H1 (cell line): ENCODE measurements around the gene TGOLN2. TPM values are rescaled to one million over a fixed set of nuclear protein-coding genes. Genes with fewer than 3 reads are reported as not detected.
A peak's percentile ranks its signal among the peaks of the same experiment; 100 is the strongest.

Source experiments
- BRCA1 ChIP-seq: IDR thresholded peaks from 2 replicates; pipeline ENCODE4 v1.6.1; 2012; ENCODE audit warnings: low read depth, low read length, improper control_type of control experiment
- EZH2 ChIP-seq: fragments of 200-600 bp; sonication (generic); IDR thresholded peaks from 2 replicates; pipeline ENCODE4 v1.7.1; 2012; ENCODE audit warnings: low read depth, mild to moderate bottlenecking, moderate library complexity, low read length, inconsistent platforms; ENCODE audit not compliant: severe bottlenecking
- HDAC6 ChIP-seq: IDR thresholded peaks from one replicate; pipeline ENCODE4 v1.7.1; 2012; ENCODE audit warnings: low read depth, mild to moderate bottlenecking, inconsistent platforms, low read length, moderate library complexity
- POLR2AphosphoS5 ChIP-seq: IDR thresholded peaks from 2 replicates; pipeline ENCODE4 v1.6.1; 2011; ENCODE audit warnings: low read depth, low read length
- RAD21 ChIP-seq, 2 experiments: IDR thresholded peaks in 1 of 2; conservative IDR thresholded peaks in 1 of 2; 2 replicates each; pipeline ENCODE4 v1.6.1; 2011; ENCODE audit warnings: low read depth in 2 of 2, low read length in 2 of 2, improper control_type of control experiment in 1 of 2, inconsistent platforms in 1 of 2, mild to moderate bottlenecking in 1 of 2, moderate library complexity in 1 of 2
- RXRA ChIP-seq: IDR thresholded peaks from 2 replicates; pipeline ENCODE4 v1.6.1; 2011; ENCODE audit warnings: low read depth, mild to moderate bottlenecking, low read length, moderate library complexity; ENCODE audit not compliant: insufficient read depth
- SAP30 ChIP-seq: fragments of 300-600 bp; sonication (generic); IDR thresholded peaks from 2 replicates; pipeline ENCODE4 v1.7.1; 2012; ENCODE audit warnings: low read length, moderate library complexity, mild to moderate bottlenecking, inconsistent platforms; ENCODE audit not compliant: insufficient read depth, insufficient replicate concordance
- SIN3A ChIP-seq, 2 experiments: IDR thresholded peaks in 1 of 2; conservative IDR thresholded peaks in 1 of 2; 2 replicates each; pipeline ENCODE4 v1.6.1; 2011 to 2012; ENCODE audit warnings: low read length in 2 of 2, improper control_type of control experiment in 1 of 2, low read depth in 1 of 2, mild to moderate bottlenecking in 1 of 2
- polyA plus RNA-seq, 7 experiments: library from polyadenylated mRNA; depleted of rRNA in 3 of 7; stranded (reverse) in 5 of 7; unstranded in 2 of 7; fragments of >200 nt in 5 of 7; fragments of 200-250 nt in 2 of 7; gene quantifications; 1 replicate in 5 of 7; 2 replicates in 1 of 7; 4 replicates in 1 of 7; pipeline versions ENCODE4 v1.2.1 to v1.2.3, GENCODE V29; 2011 to 2013; ENCODE audit warnings: missing spikeins in 2 of 7, mixed read lengths in 2 of 7
- total RNA-seq: library from RNA; stranded (reverse); fragmentation: NEBNext Ultra II Directional; extraction: Animal tissue kit (Norgen Biotek cat#: 25700); gene quantifications from 2 replicates; pipeline ENCODE4 v1.2.1, GENCODE V29; 2021
- TF ChIP-seq, protein P1 (sequence below): fragments of 300-600 bp; sonication (generic); IDR thresholded peaks from 2 replicates; pipeline ENCODE4 v1.7.1; 2012; ENCODE audit warnings: low read length, moderate library complexity, mild to moderate bottlenecking, inconsistent platforms; ENCODE audit not compliant: insufficient replicate concordance

TGOLN2 gene
- total and polyA plus RNA-seq, 2 of the 8 experiments (the other 6 are each of a cell fraction or from before 2014, with no cell fraction given), result 33.9 to 38.9 TPM

DNA sequence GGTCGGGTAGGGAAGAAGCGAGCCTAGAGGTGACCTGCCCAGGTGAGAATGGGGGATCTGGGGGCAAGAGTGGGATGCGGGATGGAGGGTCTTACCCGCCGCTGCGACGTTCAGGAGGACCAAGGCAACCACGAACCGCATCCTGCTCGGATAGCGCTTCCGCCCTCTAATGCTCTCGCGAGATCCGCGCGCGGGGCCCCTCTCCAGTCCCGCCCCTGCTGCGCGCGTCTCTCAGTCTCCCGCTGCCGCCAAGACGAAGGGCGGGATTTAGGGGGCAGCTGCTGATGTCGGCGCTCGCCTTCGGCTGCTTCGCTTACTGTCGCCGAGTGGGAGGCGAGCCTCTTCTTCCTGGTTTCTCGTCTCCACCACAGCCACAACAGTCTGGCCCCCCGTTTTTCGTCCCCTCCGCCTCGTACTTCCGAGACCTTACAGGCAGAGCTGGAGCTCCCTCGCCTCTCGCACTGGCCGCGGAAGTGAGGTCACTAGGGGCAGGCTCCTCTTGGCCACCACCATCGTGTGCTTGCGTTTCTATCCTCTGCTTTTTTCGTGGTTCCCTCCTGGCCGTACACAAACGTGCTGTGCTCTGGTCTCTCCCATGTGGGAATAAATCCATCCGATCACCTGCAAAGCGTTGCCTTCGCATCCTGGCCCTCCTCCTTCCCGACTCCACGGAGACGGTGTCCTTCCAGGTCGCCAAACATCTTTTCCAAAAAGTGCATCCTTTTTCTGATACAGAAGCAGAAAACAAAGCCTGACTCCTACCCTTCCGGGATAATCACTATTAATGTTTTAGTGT lies at the start of gene TGOLN2 (continued):
- TF ChIP-seq SIN3A (conservative IDR thresholded peaks at IDR 0.05 in 1 of 2, IDR thresholded peaks at IDR 0.05 in 1 of 2; ENCODE audit: low read depth in 1 of 2, low read length in 2 of 2), result peak; percentile 54 to 66; a peak in 1 of 4 replicates
- peak; percentile 98 for TF ChIP-seq POLR2AphosphoS5
- TF ChIP-seq EZH2, result no peak
- TF ChIP-seq, protein P1, sequence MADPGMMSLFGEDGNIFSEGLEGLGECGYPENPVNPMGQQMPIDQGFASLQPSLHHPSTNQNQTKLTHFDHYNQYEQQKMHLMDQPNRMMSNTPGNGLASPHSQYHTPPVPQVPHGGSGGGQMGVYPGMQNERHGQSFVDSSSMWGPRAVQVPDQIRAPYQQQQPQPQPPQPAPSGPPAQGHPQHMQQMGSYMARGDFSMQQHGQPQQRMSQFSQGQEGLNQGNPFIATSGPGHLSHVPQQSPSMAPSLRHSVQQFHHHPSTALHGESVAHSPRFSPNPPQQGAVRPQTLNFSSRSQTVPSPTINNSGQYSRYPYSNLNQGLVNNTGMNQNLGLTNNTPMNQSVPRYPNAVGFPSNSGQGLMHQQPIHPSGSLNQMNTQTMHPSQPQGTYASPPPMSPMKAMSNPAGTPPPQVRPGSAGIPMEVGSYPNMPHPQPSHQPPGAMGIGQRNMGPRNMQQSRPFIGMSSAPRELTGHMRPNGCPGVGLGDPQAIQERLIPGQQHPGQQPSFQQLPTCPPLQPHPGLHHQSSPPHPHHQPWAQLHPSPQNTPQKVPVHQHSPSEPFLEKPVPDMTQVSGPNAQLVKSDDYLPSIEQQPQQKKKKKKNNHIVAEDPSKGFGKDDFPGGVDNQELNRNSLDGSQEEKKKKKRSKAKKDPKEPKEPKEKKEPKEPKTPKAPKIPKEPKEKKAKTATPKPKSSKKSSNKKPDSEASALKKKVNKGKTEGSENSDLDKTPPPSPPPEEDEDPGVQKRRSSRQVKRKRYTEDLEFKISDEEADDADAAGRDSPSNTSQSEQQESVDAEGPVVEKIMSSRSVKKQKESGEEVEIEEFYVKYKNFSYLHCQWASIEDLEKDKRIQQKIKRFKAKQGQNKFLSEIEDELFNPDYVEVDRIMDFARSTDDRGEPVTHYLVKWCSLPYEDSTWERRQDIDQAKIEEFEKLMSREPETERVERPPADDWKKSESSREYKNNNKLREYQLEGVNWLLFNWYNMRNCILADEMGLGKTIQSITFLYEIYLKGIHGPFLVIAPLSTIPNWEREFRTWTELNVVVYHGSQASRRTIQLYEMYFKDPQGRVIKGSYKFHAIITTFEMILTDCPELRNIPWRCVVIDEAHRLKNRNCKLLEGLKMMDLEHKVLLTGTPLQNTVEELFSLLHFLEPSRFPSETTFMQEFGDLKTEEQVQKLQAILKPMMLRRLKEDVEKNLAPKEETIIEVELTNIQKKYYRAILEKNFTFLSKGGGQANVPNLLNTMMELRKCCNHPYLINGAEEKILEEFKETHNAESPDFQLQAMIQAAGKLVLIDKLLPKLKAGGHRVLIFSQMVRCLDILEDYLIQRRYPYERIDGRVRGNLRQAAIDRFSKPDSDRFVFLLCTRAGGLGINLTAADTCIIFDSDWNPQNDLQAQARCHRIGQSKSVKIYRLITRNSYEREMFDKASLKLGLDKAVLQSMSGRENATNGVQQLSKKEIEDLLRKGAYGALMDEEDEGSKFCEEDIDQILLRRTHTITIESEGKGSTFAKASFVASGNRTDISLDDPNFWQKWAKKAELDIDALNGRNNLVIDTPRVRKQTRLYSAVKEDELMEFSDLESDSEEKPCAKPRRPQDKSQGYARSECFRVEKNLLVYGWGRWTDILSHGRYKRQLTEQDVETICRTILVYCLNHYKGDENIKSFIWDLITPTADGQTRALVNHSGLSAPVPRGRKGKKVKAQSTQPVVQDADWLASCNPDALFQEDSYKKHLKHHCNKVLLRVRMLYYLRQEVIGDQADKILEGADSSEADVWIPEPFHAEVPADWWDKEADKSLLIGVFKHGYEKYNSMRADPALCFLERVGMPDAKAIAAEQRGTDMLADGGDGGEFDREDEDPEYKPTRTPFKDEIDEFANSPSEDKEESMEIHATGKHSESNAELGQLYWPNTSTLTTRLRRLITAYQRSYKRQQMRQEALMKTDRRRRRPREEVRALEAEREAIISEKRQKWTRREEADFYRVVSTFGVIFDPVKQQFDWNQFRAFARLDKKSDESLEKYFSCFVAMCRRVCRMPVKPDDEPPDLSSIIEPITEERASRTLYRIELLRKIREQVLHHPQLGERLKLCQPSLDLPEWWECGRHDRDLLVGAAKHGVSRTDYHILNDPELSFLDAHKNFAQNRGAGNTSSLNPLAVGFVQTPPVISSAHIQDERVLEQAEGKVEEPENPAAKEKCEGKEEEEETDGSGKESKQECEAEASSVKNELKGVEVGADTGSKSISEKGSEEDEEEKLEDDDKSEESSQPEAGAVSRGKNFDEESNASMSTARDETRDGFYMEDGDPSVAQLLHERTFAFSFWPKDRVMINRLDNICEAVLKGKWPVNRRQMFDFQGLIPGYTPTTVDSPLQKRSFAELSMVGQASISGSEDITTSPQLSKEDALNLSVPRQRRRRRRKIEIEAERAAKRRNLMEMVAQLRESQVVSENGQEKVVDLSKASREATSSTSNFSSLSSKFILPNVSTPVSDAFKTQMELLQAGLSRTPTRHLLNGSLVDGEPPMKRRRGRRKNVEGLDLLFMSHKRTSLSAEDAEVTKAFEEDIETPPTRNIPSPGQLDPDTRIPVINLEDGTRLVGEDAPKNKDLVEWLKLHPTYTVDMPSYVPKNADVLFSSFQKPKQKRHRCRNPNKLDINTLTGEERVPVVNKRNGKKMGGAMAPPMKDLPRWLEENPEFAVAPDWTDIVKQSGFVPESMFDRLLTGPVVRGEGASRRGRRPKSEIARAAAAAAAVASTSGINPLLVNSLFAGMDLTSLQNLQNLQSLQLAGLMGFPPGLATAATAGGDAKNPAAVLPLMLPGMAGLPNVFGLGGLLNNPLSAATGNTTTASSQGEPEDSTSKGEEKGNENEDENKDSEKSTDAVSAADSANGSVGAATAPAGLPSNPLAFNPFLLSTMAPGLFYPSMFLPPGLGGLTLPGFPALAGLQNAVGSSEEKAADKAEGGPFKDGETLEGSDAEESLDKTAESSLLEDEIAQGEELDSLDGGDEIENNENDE, result no peak
- TF ChIP-seq RXRA, result no peak
- TF ChIP-seq SAP30, result no peak
- no peak for TF ChIP-seq HDAC6
- TF ChIP-seq BRCA1, result peak; percentile 88
- TF ChIP-seq RAD21 (IDR thresholded peaks at IDR 0.05 in 1 of 2, conservative IDR thresholded peaks at IDR 0.05 in 1 of 2; ENCODE audit: low read depth in 2 of 2, low read length in 2 of 2), result no peak; a peak in 1 of 4 replicates
